Measurements from ENCODE around the gene RAB11A.

The RAB11A gene

GRCh38 chr15:65887565-65887964 is 18.3 kb downstream of the RAB11A start:
- no peaks in the 10 kb centered on the region for H3K4me1 ChIP-seq (ENCODE audit: control insufficient read depth in 2 of 2, insufficient read depth in 1 of 2, low read depth in 1 of 2, low read length in 2 of 2)
- H3K14ac ChIP-seq (ENCODE audit: low read length): no peak overlapping the region
- no peaks in the 10 kb centered on the region for H3K9me3 ChIP-seq (replicated peaks in 1 of 2; ENCODE audit: control insufficient read depth in 2 of 2, insufficient read depth in 1 of 2, low read depth in 1 of 2, low read length in 2 of 2)
- no peak overlapping the region for H2BK12ac ChIP-seq (ENCODE audit: low read length)
- H3K4me3 ChIP-seq (ENCODE audit: low read length in 2 of 2): no peak overlapping the region
- no peak overlapping the region for H3K18ac ChIP-seq (ENCODE audit: low read length)
- no peak overlapping the region for H2AFZ ChIP-seq (ENCODE audit: low read length)
- no peak overlapping the region for H3K23ac ChIP-seq (ENCODE audit: low read depth, low read length, poor library complexity)
- no peak for DNase-seq (ENCODE audit: low spot score)
- no peaks in the 10 kb centered on the region for H3K79me1 ChIP-seq (ENCODE audit: low read depth, low read length)
- no CpG with 5 or more reads among the region's 3 CpGs for WGBS, 2 donors (ENCODE audit: extremely low coverage in 2 of 2, insufficient read length in 2 of 2, insufficient replicate concordance in 1 of 2)
- no peak overlapping the region for H2BK15ac ChIP-seq (ENCODE audit: low read length)
- H4K91ac ChIP-seq (ENCODE audit: low read depth, low read length, poor library complexity): no peak overlapping the region
- H2BK120ac ChIP-seq (ENCODE audit: low read depth, low read length): no peak overlapping the region
- no peaks in the 10 kb centered on the region for H3K27me3 ChIP-seq (ENCODE audit: control insufficient read depth in 3 of 3, insufficient read depth in 3 of 3, low read depth in 1 of 3, low read length in 3 of 3)
- no peak overlapping the region for H2BK5ac ChIP-seq (ENCODE audit: low read length)
- no peak overlapping the region for H3K9ac ChIP-seq (ENCODE audit: low read depth, low read length, poor library complexity)
- no peak overlapping the region for H3K4me2 ChIP-seq (ENCODE audit: insufficient read depth, low read length, poor library complexity, severe bottlenecking)
- no peak overlapping the region for H4K8ac ChIP-seq (ENCODE audit: low read depth, low read length)
- no peak overlapping the region for H3K4ac ChIP-seq (ENCODE audit: low read length)
- no peak overlapping the region for H2AK5ac ChIP-seq (ENCODE audit: low read depth, low read length)
- no peak overlapping the region for H3K27ac ChIP-seq (replicated peaks; ENCODE audit: low read length)
- peaks cover 6 to 98% of the 10 kb centered on the region in 2 donors for H3K36me3 ChIP-seq (replicated peaks in 1 of 2; ENCODE audit: control insufficient read depth in 2 of 2, insufficient read depth in 2 of 2, low read length in 2 of 2)

- H3K14ac ChIP-seq (ENCODE audit: low read length): no peak overlapping the region
- no peaks in the 10 kb centered on the region for H3K79me1 ChIP-seq (ENCODE audit: low read depth, low read length)
- no CpG with 5 or more reads among the region's 3 CpGs for WGBS, 2 donors (ENCODE audit: extremely low coverage in 2 of 2, insufficient read length in 2 of 2, insufficient replicate concordance in 1 of 2)
- H3K4me2 ChIP-seq (ENCODE audit: insufficient read depth, low read length, poor library complexity, severe bottlenecking): no peak overlapping the region
- no peak overlapping the region for H3K27ac ChIP-seq (replicated peaks; ENCODE audit: low read length)
- peaks cover 6 to 94% of the 10 kb centered on the region in 2 donors for H3K36me3 ChIP-seq (replicated peaks in 1 of 2; ENCODE audit: control insufficient read depth in 2 of 2, insufficient read depth in 2 of 2, low read length in 2 of 2)
- no peak overlapping the region for H2BK5ac ChIP-seq (ENCODE audit: low read length)
- no peak overlapping the region for H4K8ac ChIP-seq (ENCODE audit: low read depth, low read length)
- H2AFZ ChIP-seq (ENCODE audit: low read length): no peak overlapping the region
- no peak overlapping the region for H2BK15ac ChIP-seq (ENCODE audit: low read length)
- H2AK5ac ChIP-seq (ENCODE audit: low read depth, low read length): no peak overlapping the region
- no peak overlapping the region for H2BK12ac ChIP-seq (ENCODE audit: low read length)
- no peak overlapping the region for H3K18ac ChIP-seq (ENCODE audit: low read length)
- H4K91ac ChIP-seq (ENCODE audit: low read depth, low read length, poor library complexity): no peak overlapping the region
- H3K9ac ChIP-seq (ENCODE audit: low read depth, low read length, poor library complexity): no peak overlapping the region
- H3K4ac ChIP-seq (ENCODE audit: low read length): no peak overlapping the region
- H3K9me3 ChIP-seq (replicated peaks in 1 of 2; ENCODE audit: control insufficient read depth in 2 of 2, insufficient read depth in 1 of 2, low read depth in 1 of 2, low read length in 2 of 2): no peaks in the 10 kb centered on the region
- no peak overlapping the region for H3K4me3 ChIP-seq (ENCODE audit: low read length in 2 of 2)
- H3K4me1 ChIP-seq (ENCODE audit: control insufficient read depth in 2 of 2, insufficient read depth in 1 of 2, low read depth in 1 of 2, low read length in 2 of 2): no peaks in the 10 kb centered on the region
- DNase-seq (ENCODE audit: low spot score): no peak
- no peak overlapping the region for H3K23ac ChIP-seq (ENCODE audit: low read depth, low read length, poor library complexity)
- no peak overlapping the region for H2BK120ac ChIP-seq (ENCODE audit: low read depth, low read length)
- no peaks in the 10 kb centered on the region for H3K27me3 ChIP-seq (ENCODE audit: control insufficient read depth in 3 of 3, insufficient read depth in 3 of 3, low read depth in 1 of 3, low read length in 3 of 3)
These were observed 19.7 kb downstream of the RAB11A start for GRCh38 chr15:65888981-65889380.

- Histone ChIP-seq H2BK5ac (ENCODE audit: low read length) (no peak overlapping the region), H3K23ac (ENCODE audit: low read depth, low read length, poor library complexity) (no peak overlapping the region), H3K36me3 (replicated peaks in 1 of 2; ENCODE audit: control insufficient read depth in 2 of 2, insufficient read depth in 2 of 2, low read length in 2 of 2) (peaks cover 8 to 89% of the 10 kb centered on the region in 2 donors), H4K8ac (ENCODE audit: low read depth, low read length) (no peak overlapping the region), H3K9me3 (replicated peaks in 1 of 2; ENCODE audit: control insufficient read depth in 2 of 2, insufficient read depth in 1 of 2, low read depth in 1 of 2, low read length in 2 of 2) (no peaks in the 10 kb centered on the region), H2BK15ac (ENCODE audit: low read length) (no peak overlapping the region), H3K4me3 (ENCODE audit: low read length in 2 of 2) (no peak overlapping the region), H2BK120ac (ENCODE audit: low read depth, low read length) (no peak overlapping the region), H3K14ac (ENCODE audit: low read length) (no peak overlapping the region), H2AFZ (ENCODE audit: low read length) (no peak overlapping the region), H3K27ac (replicated peaks; ENCODE audit: low read length) (no peak overlapping the region), H4K91ac (ENCODE audit: low read depth, low read length, poor library complexity) (no peak overlapping the region), H3K4me1 (ENCODE audit: control insufficient read depth in 2 of 2, insufficient read depth in 1 of 2, low read depth in 1 of 2, low read length in 2 of 2) (no peaks in the 10 kb centered on the region), H3K18ac (ENCODE audit: low read length) (no peak overlapping the region), H2AK5ac (ENCODE audit: low read depth, low read length) (no peak overlapping the region), H3K9ac (ENCODE audit: low read depth, low read length, poor library complexity) (no peak overlapping the region), H3K27me3 (ENCODE audit: control insufficient read depth in 3 of 3, insufficient read depth in 3 of 3, low read depth in 1 of 3, low read length in 3 of 3) (no peaks in the 10 kb centered on the region), H3K4me2 (ENCODE audit: insufficient read depth, low read length, poor library complexity, severe bottlenecking) (no peak overlapping the region), H3K4ac (ENCODE audit: low read length) (no peak overlapping the region), H2BK12ac (ENCODE audit: low read length) (no peak overlapping the region), H3K79me1 (ENCODE audit: low read depth, low read length) (no peaks in the 10 kb centered on the region)
- no CpG with 5 or more reads among the region's 5 CpGs for WGBS, 2 donors (ENCODE audit: extremely low coverage in 2 of 2, insufficient read length in 2 of 2, insufficient replicate concordance in 1 of 2)
- no peak for DNase-seq (ENCODE audit: low spot score)
These were observed 23.8 kb downstream of the RAB11A start for GRCh38 chr15:65893060-65893459.

- H3K27me3 ChIP-seq (ENCODE audit: control insufficient read depth in 3 of 3, insufficient read depth in 3 of 3, low read depth in 1 of 3, low read length in 3 of 3): no peaks in the 10 kb centered on the region
- no peak for DNase-seq (ENCODE audit: low spot score)
- peaks cover 4 to 91% of the 10 kb centered on the region in 2 donors for H3K36me3 ChIP-seq (replicated peaks in 1 of 2; ENCODE audit: control insufficient read depth in 2 of 2, insufficient read depth in 2 of 2, low read length in 2 of 2)
- no peak overlapping the region for H3K14ac ChIP-seq (ENCODE audit: low read length)
- H3K4me3 ChIP-seq (ENCODE audit: low read length in 2 of 2): no peak overlapping the region
- no peaks in the 10 kb centered on the region for H3K79me1 ChIP-seq (ENCODE audit: low read depth, low read length)
- H3K4me2 ChIP-seq (ENCODE audit: insufficient read depth, low read length, poor library complexity, severe bottlenecking): no peak overlapping the region
- H2BK12ac ChIP-seq (ENCODE audit: low read length): no peak overlapping the region
- no peak overlapping the region for H2BK5ac ChIP-seq (ENCODE audit: low read length)
- H3K4me1 ChIP-seq (ENCODE audit: control insufficient read depth in 2 of 2, insufficient read depth in 1 of 2, low read depth in 1 of 2, low read length in 2 of 2): no peaks in the 10 kb centered on the region
- no peak overlapping the region for H4K8ac ChIP-seq (ENCODE audit: low read depth, low read length)
- no peak overlapping the region for H2AK5ac ChIP-seq (ENCODE audit: low read depth, low read length)
- no peak overlapping the region for H2AFZ ChIP-seq (ENCODE audit: low read length)
- H3K9me3 ChIP-seq (replicated peaks in 1 of 2; ENCODE audit: control insufficient read depth in 2 of 2, insufficient read depth in 1 of 2, low read depth in 1 of 2, low read length in 2 of 2): no peaks in the 10 kb centered on the region
- H3K23ac ChIP-seq (ENCODE audit: low read depth, low read length, poor library complexity): no peak overlapping the region
- H2BK15ac ChIP-seq (ENCODE audit: low read length): no peak overlapping the region
- no peak overlapping the region for H4K91ac ChIP-seq (ENCODE audit: low read depth, low read length, poor library complexity)
- no peak overlapping the region for H3K18ac ChIP-seq (ENCODE audit: low read length)
- no peak overlapping the region for H3K4ac ChIP-seq (ENCODE audit: low read length)
- no peak overlapping the region for H3K27ac ChIP-seq (replicated peaks; ENCODE audit: low read length)
- no peak overlapping the region for H2BK120ac ChIP-seq (ENCODE audit: low read depth, low read length)
- WGBS, 2 donors (ENCODE audit: extremely low coverage in 2 of 2, insufficient read length in 2 of 2, insufficient replicate concordance in 1 of 2): no CpG with 5 or more reads among the region's 2 CpGs
- H3K9ac ChIP-seq (ENCODE audit: low read depth, low read length, poor library complexity): no peak overlapping the region
These were observed 26.9 kb downstream of the RAB11A start for GRCh38 chr15:65896236-65896635.
